MM.1S (cell line): ENCODE measurements around the gene C20orf141.

ENCODE experiments used
- CTCF ChIP-seq: fragments of 300-600 bp; sonication (generic); IDR thresholded peaks from 2 replicates; pipeline ENCODE4 v1.5.1; 2016; ENCODE audit warnings: antibody characterized with exemption, low read length, mixed read lengths
- EZH2 ChIP-seq: fragments of 300-600 bp; sonication (generic); optimal IDR thresholded peaks from 2 replicates; pipeline ENCODE3; 2017; ENCODE audit warnings: low read depth, mild to moderate bottlenecking, antibody characterized with exemption, low read length, mixed read lengths
- EZH2phosphoT487 ChIP-seq: fragments of 300-600 bp; sonication (generic); IDR thresholded peaks from 2 replicates; pipeline ENCODE4 v1.6.1; 2018; ENCODE audit warnings: antibody characterized with exemption, low read length

GRCh38 chr20:2812189-2812588 lies 2.6 kb upstream of the C20orf141 start:
- TF ChIP-seq EZH2: no peak
- no peak for TF ChIP-seq CTCF
- TF ChIP-seq EZH2phosphoT487: no peak
